Prostate gland (tissue), 2 donors: ENCODE results near the gene TBX4. TPM values are rescaled to one million over a fixed set of nuclear protein-coding genes. Genes with fewer than 3 reads are reported as not detected.
"Not testable (repeated sequence)": the region's sequence is repeated elsewhere in the genome, so short reads cannot be mapped to it uniquely, and the experiment has no call there.

Experiments
- DNase-seq: peaks from one replicate; pipeline ENCODE4 v3.0.0-alpha.2; 2019; ENCODE audit warnings: low spot score
- H3K27ac ChIP-seq, 2 donors: fragments of 200-600 bp; sonication (generic); 2 replicates each; pipeline ENCODE4 v1.5.1; 2017 to 2019
- H3K27me3 ChIP-seq: fragments of 200-600 bp; sonication (generic); replicated peaks from 2 replicates; pipeline ENCODE4 v1.5.1; 2019; ENCODE audit not compliant: insufficient read depth
- H3K36me3 ChIP-seq, 2 donors: fragments of 200-600 bp; sonication (generic); 1 replicate in 1 of 2; 2 replicates in 1 of 2; pipeline versions ENCODE4 v1.5.1 to v1.8.1; 2017 to 2019
- H3K4me1 ChIP-seq: fragments of 200-600 bp; sonication (generic); replicated peaks from 2 replicates; pipeline ENCODE4 v1.5.1; 2019
- H3K4me3 ChIP-seq, 2 donors: fragments of 200-600 bp; sonication (generic); 2 replicates each; pipeline ENCODE4 v1.5.1; 2017 to 2019
- H3K9me3 ChIP-seq: fragments of 200-600 bp; sonication (generic); 2 replicates; pipeline ENCODE4 v1.5.1; 2017
- CTCF ChIP-seq, 4 experiments: fragments of 200-600 bp in 2 of 4; fragments of 450-650 bp in 2 of 4; sonication (generic) in 2 of 4; IDR thresholded peaks; 1 replicate in 3 of 4; 2 replicates in 1 of 4; pipeline ENCODE4 v1.5.1; 2016 to 2019; ENCODE audit warnings: antibody characterized with exemption in 4 of 4, mild to moderate bottlenecking in 2 of 4, moderate library complexity in 2 of 4
- POLR2A ChIP-seq: fragments of 450-650 bp; IDR thresholded peaks from one replicate; pipeline ENCODE4 v1.6.1; 2016; ENCODE audit warnings: antibody characterized with exemption, mild to moderate bottlenecking
- POLR2AphosphoS5 ChIP-seq: sonication (generic); formaldehyde crosslinking; IDR thresholded peaks from one replicate; pipeline ENCODE4 v1.6.1; 2017; ENCODE audit warnings: antibody characterized with exemption
- WGBS: methylation state at CpG from one replicate; pipeline ENCODE4 v1.1.5; 2018; 5-methylcytosine and 5-hydroxymethylcytosine counted together
- intact Hi-C: fragments of 100-400 bp; cut with DNase I; formaldehyde crosslinking; loops from one replicate; pipeline ENCODE4 v1.14.2; 2022
- total RNA-seq, 2 donors: library from RNA; depleted of rRNA; stranded (reverse); fragments of >200 nt; gene quantifications; one replicate each; pipeline ENCODE4 v1.1.0, GENCODE V29; 2016

The TBX4 gene
- total RNA-seq, 2 donors from 2014 or later = 3.5 to 5.0 TPM

- DNase-seq = no peak
- H3K4me3 ChIP-seq = no peak overlapping the region
- no peaks in the 10 kb centered on the region for H3K36me3 ChIP-seq
- no peak for TF ChIP-seq POLR2A
- TF ChIP-seq POLR2AphosphoS5 = no peak
- TF ChIP-seq CTCF (IDR thresholded peaks at IDR 0.05) = no peak
- H3K27ac ChIP-seq = no peak overlapping the region
- H3K9me3 ChIP-seq = no peaks in the 10 kb centered on the region
- no peaks in the 10 kb centered on the region for H3K27me3 ChIP-seq
- H3K4me1 ChIP-seq = no peaks in the 10 kb centered on the region
- intact Hi-C loops = no loop called here
- WGBS = 79% methylated on average over 1 of the region's 1 CpG
Observed at GRCh38 chr17:61429274-61429673, 22.9 kb upstream of the TBX4 start.

- DNase-seq, intact Hi-C loops, H3K4me1 ChIP-seq, H3K9me3 ChIP-seq, H3K27me3 ChIP-seq, H3K4me3 ChIP-seq, H3K36me3 ChIP-seq, H3K27ac ChIP-seq: not testable (repeated sequence)
- WGBS = 94% methylated on average over 6 of the region's 6 CpGs
Observed at GRCh38 chr17:61429831-61430230, 22.4 kb upstream of the TBX4 start.

GRCh38 chr17:61431594-61432311 lies 20.5 kb upstream of the TBX4 start:
- Histone ChIP-seq H3K36me3 (no peaks in the 10 kb centered on the region), H3K4me1 (no peaks in the 10 kb centered on the region), H3K27me3 (no peaks in the 10 kb centered on the region), H3K4me3 (no peak overlapping the region), H3K27ac (no peak overlapping the region), H3K9me3 (no peaks in the 10 kb centered on the region)
- intact Hi-C loops = no loop called here
- 68% methylated on average over 4 of the region's 4 CpGs for WGBS
- DNase-seq = peak; percentile 48
- TF ChIP-seq CTCF (IDR thresholded peaks at IDR 0.05) (no peak), POLR2AphosphoS5 (peak; percentile 89)

- H3K4me1 ChIP-seq = no peaks in the 10 kb centered on the region
- TF ChIP-seq POLR2AphosphoS5 (no peak), POLR2A (no peak), CTCF (IDR thresholded peaks at IDR 0.05) (no peak)
- no peaks in the 10 kb centered on the region for H3K36me3 ChIP-seq
- DNase-seq = no peak
- no peak overlapping the region for H3K27ac ChIP-seq
- no peaks in the 10 kb centered on the region for H3K27me3 ChIP-seq
- H3K4me3 ChIP-seq = no peak overlapping the region
- H3K9me3 ChIP-seq = no peaks in the 10 kb centered on the region
- intact Hi-C loops = no loop called here
Observed at GRCh38 chr17:61436273-61436672, 15.9 kb upstream of the TBX4 start.

GRCh38 chr17:61436995-61437704 lies 15.1 kb upstream of the TBX4 start:
- Histone ChIP-seq H3K9me3 (no peaks in the 10 kb centered on the region), H3K36me3 (no peaks in the 10 kb centered on the region), H3K4me3 (no peak overlapping the region), H3K4me1 (no peaks in the 10 kb centered on the region), H3K27me3 (no peaks in the 10 kb centered on the region), H3K27ac (no peak overlapping the region)
- TF ChIP-seq POLR2A (no peak), POLR2AphosphoS5 (no peak), CTCF (IDR thresholded peaks at IDR 0.05) (no peak)
- DNase-seq = no peak
- intact Hi-C loops = no loop called here
